Measurements from ENCODE around the gene TSPAN5. TPM values are rescaled to one million over a fixed set of nuclear protein-coding genes. Genes with fewer than 3 reads are reported as not detected.

The TSPAN5 gene
- total and polyA plus RNA-seq, 2 of the 4 experiments (the other 2 are of a cell fraction) = 64.8 to 79.6 TPM

GRCh38 chr4:98572697-98573096, 85.7 kb downstream of the TSPAN5 start:
- no peak overlapping the region for H2AK5ac ChIP-seq (ENCODE audit: low read depth, low read length)
- H2BK5ac ChIP-seq (ENCODE audit: low read depth, low read length, poor library complexity, severe bottlenecking) = no peak overlapping the region
- DNase-seq (no peak), ATAC-seq (ENCODE audit: low read depth) (no peak)
- no peak overlapping the region for H2AK9ac ChIP-seq (replicated peaks; ENCODE audit: low read depth, low read length, poor library complexity)
- no peak overlapping the region for H3K9ac ChIP-seq (ENCODE audit: low read depth, low read length)
- H3K27ac ChIP-seq (ENCODE audit: insufficient read depth, low read length) = no peak overlapping the region
- H3K4ac ChIP-seq (ENCODE audit: low read depth, low read length) = no peak overlapping the region
- intact Hi-C loops (cut with micrococcal nuclease) = no loop called here
- no peak overlapping the region for H4K8ac ChIP-seq (ENCODE audit: low read depth in 2 of 2, low read length in 2 of 2)
- H3K56ac ChIP-seq (ENCODE audit: extremely low read depth, insufficient read depth, low read length) = no peak overlapping the region
- H3K9me3 ChIP-seq (ENCODE audit: control insufficient read depth, insufficient read depth, low read length) = no peaks in the 10 kb centered on the region
- no peak for TF ChIP-seq RFX5 (IDR thresholded peaks at IDR 0.05; ENCODE audit: low read depth, low read length)
- TF ChIP-seq MAZ (IDR thresholded peaks at IDR 0.05; ENCODE audit: borderline replicate concordance, low read depth, low read length) = no peak
- no peak for TF ChIP-seq SMC3 (IDR thresholded peaks at IDR 0.05; ENCODE audit: low read depth, low read length)
- no peak for TF ChIP-seq CEBPB (IDR thresholded peaks at IDR 0.05; ENCODE audit: low read depth, low read length)
- TF ChIP-seq POLR2A (IDR thresholded peaks at IDR 0.05; ENCODE audit: low read depth, low read length) = no peak
- no peak for TF ChIP-seq RCOR1 (IDR thresholded peaks at IDR 0.05; ENCODE audit: insufficient replicate concordance, low read length)
- TF ChIP-seq CTCF (conservative IDR thresholded peaks at IDR 0.05; ENCODE audit: low read depth, low read length) = no peak
- no peak for TF ChIP-seq USF2 (IDR thresholded peaks at IDR 0.05; ENCODE audit: low read depth, low read length)
- no peak for TF ChIP-seq MXI1 (IDR thresholded peaks at IDR 0.05; ENCODE audit: borderline replicate concordance, low read depth, low read length)
- no peak for TF ChIP-seq CHD1 (IDR thresholded peaks at IDR 0.05; ENCODE audit: low read depth, low read length)
- TF ChIP-seq MAFK (IDR thresholded peaks at IDR 0.05; ENCODE audit: low read depth, low read length) = no peak
- no peak for TF ChIP-seq RAD21 (IDR thresholded peaks at IDR 0.05; ENCODE audit: low read length)
- TF ChIP-seq, protein P1, sequence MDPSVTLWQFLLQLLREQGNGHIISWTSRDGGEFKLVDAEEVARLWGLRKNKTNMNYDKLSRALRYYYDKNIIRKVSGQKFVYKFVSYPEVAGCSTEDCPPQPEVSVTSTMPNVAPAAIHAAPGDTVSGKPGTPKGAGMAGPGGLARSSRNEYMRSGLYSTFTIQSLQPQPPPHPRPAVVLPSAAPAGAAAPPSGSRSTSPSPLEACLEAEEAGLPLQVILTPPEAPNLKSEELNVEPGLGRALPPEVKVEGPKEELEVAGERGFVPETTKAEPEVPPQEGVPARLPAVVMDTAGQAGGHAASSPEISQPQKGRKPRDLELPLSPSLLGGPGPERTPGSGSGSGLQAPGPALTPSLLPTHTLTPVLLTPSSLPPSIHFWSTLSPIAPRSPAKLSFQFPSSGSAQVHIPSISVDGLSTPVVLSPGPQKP (IDR thresholded peaks at IDR 0.05; ENCODE audit: borderline replicate concordance, low read depth, low read length) = no peak
- no peaks in the 10 kb centered on the region for H3K27me3 ChIP-seq (ENCODE audit: control insufficient read depth, insufficient read depth, low read length)
- POLR2A ChIA-PET (ENCODE audit: unreplicated experiment) = no interaction called here
- peaks cover 2% of the 10 kb centered on the region for H3K9me1 ChIP-seq (ENCODE audit: insufficient read depth, low read length)
- peaks cover 38 to 54% of the 10 kb centered on the region in 2 experiments for H3K79me1 ChIP-seq (ENCODE audit: low read depth in 1 of 2, low read length in 2 of 2)
- BruUV-seq (replicated peaks) = no TSS peak
- no peak overlapping the region for H3K18ac ChIP-seq (ENCODE audit: low read depth, low read length)
- no peaks in the 10 kb centered on the region; the same call in 1 of the 2 replicates for H4K20me1 ChIP-seq (ENCODE audit: insufficient read depth, low read length)
- CTCF ChIA-PET = no interaction called here
- no peak overlapping the region for H3K14ac ChIP-seq (replicated peaks; ENCODE audit: low read depth, low read length)
- dilution Hi-C loops (cut with HindIII; ENCODE audit: low sequenced_read_pairs, unreplicated experiment) = no loop called here
- peaks cover 6% of the 10 kb centered on the region; the same call in 1 of the 2 replicates for H3K36me3 ChIP-seq (ENCODE audit: control insufficient read depth, insufficient read depth, low read length)
- no peak overlapping the region for H3K4me2 ChIP-seq (ENCODE audit: low read depth, low read length)
- no peak overlapping the region for H3K4me3 ChIP-seq (ENCODE audit: insufficient read depth, low read depth, low read length)
- peaks cover 4% of the 10 kb centered on the region for H3K4me1 ChIP-seq (ENCODE audit: control insufficient read depth, insufficient read depth, low read length)
- no peak overlapping the region for H4K5ac ChIP-seq (ENCODE audit: low read depth, low read length)
- H2BK20ac ChIP-seq (ENCODE audit: low read depth, low read length) = no peak overlapping the region
- H2AFZ ChIP-seq (replicated peaks; ENCODE audit: low read length, poor library complexity) = no peak overlapping the region
- H3K23ac ChIP-seq (ENCODE audit: low read depth, low read length) = no peak overlapping the region
- no peak overlapping the region for H2BK120ac ChIP-seq (ENCODE audit: low read depth, low read length)
- H4K91ac ChIP-seq (ENCODE audit: insufficient read depth, low read depth, low read length) = no peak overlapping the region
- in situ Hi-C loops (cut with MboI; ENCODE audit: low sequenced_read_pairs) = no loop called here
- WGBS, 2 experiments (ENCODE audit: extremely low coverage in 2 of 2, insufficient read length in 1 of 2) = no CpG with 5 or more reads among the region's 2 CpGs
- no peak overlapping the region for H2BK15ac ChIP-seq (ENCODE audit: low read depth, low read length)

Measured in IMR-90 (cell line).